HG02981 (cell line): ENCODE data around the gene GAMT.
"Not testable (repeated sequence)": the region's sequence is repeated elsewhere in the genome, so short reads cannot be mapped to it uniquely, and the experiment has no call there.

Source experiments
- ATAC-seq: cut with Tn5 transposase; IDR thresholded peaks from one replicate; pipeline ENCODE4 v1.9.1; 2021; ENCODE audit warnings: mild to moderate bottlenecking, moderate library complexity; ENCODE audit not compliant: unreplicated experiment

Gene GAMT

DNA sequence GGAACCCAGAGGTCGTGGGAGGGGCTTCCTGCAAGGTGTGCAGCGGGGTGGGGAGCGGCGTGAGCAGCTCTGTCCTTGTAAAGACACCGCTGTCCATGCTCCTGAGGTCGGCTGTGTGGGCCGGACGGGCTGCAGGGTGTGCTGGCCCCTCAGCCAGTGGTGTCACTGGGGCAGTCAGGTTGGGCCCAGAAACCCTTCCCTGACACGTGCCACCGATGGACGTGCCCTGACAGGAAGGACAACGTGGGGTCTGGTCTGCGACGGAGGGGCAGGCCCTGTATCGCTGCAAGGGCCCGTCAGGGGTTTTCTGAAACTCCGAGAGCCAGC is 32.7 kb upstream of the GAMT start:
- no peak for ATAC-seq

GRCh38 chr19:1433119-1434039 is 32.0 kb upstream of the GAMT start:
- ATAC-seq: no peak

- no peak for ATAC-seq
These were observed 31.2 kb upstream of the GAMT start for GRCh38 chr19:1432507-1432887.

- no peak for ATAC-seq
These were observed 30.6 kb upstream of the GAMT start for GRCh38 chr19:1431759-1432506.

- ATAC-seq: no peak
These were observed 28.9 kb upstream of the GAMT start for GRCh38 chr19:1430246-1430645.

- ATAC-seq: no peak
These were observed 28.4 kb upstream of the GAMT start for GRCh38 chr19:1429750-1430149.

DNA sequence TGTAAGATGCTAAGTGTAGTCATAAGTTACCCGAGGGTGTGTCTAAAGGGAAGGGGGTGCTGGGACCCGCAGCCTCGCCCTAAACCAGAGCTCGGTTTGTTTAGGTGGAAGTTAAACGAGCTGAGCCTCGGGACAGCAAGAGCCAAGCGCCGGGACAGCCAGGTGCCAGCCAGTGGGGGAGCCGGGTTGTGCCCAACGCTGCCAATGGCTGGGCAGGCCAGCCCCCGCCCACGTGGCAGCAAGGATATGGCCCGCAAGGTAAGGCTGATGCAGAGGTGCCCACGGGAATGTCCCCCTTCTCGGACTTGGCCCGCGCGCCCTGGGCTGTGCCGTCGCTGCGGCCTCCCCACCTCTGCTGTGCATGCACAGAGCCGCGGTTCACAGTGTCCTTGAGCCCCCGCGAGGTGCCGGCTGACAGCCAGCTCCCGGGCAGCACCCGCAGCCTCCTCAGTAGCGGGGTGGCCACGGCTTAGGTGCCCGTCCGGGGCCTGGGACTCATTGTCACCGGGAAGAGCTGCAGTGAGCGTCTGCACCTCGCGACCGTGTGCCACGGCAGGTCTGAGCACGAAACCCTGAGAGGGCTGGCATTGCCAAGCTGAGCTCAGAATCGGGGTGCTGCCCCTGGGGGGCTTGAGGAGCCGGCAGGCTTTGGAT is 27.5 kb upstream of the GAMT start:
- ATAC-seq: no peak

DNA sequence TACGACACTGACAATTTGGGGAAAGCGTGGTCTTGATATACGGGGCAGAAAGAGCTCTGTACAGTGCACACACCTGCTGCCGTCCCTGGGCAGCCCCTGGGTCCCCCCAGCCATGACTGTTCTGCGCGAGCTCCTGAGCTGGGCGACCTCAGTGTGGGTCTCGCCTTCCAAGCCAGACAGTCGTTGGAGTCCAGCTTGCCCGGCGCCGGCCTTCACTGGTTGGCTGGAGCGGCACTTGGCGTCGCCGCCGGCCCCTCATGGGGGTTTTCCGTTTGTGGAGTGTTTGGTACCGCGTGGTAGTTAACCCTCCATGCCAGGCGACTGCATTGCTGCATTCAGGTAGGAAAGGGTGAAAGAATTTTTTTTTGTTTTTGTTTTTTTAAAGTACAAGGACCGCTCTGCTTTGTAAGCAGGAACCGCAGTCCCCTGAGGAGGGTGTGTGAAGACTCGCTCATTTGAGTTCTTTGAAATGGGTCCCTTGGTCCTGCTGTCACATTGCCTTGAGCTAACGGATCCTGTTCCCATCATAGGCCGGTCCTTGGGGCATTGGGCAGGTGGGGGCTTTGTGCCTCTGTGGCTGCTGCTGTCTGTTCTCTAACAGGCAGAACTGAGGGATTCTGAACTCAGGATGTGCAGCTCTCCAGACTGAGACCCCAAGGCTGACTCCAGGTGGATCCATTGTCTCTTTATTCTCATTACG is 26.0 kb upstream of the GAMT start:
- ATAC-seq: no peak

GRCh38 chr19:1426736-1427135 is 25.4 kb upstream of the GAMT start:
- ATAC-seq: no peak

DNA sequence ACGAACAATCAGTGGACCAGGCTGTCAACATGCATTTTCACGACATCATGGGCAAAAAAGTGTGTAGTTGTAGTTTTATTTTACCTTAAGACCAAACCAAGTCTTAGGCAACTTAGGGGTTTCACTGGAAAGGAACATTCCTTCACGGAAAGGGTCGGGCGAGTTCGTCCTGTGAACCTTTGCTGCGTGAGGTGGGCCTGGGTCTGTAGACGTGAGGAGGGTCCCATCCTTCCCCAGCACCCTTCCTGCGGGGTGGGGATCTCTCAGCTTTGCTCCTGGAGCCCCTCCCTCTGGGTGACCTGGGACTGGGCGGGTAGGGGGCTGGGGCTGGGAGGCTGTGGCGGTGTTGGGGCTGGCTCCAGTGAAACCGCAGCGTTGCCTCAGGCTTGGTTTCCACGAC is 24.6 kb upstream of the GAMT start:
- no peak for ATAC-seq

GRCh38 chr19:1425102-1425837 is 23.9 kb upstream of the GAMT start:
- ATAC-seq: no peak

DNA sequence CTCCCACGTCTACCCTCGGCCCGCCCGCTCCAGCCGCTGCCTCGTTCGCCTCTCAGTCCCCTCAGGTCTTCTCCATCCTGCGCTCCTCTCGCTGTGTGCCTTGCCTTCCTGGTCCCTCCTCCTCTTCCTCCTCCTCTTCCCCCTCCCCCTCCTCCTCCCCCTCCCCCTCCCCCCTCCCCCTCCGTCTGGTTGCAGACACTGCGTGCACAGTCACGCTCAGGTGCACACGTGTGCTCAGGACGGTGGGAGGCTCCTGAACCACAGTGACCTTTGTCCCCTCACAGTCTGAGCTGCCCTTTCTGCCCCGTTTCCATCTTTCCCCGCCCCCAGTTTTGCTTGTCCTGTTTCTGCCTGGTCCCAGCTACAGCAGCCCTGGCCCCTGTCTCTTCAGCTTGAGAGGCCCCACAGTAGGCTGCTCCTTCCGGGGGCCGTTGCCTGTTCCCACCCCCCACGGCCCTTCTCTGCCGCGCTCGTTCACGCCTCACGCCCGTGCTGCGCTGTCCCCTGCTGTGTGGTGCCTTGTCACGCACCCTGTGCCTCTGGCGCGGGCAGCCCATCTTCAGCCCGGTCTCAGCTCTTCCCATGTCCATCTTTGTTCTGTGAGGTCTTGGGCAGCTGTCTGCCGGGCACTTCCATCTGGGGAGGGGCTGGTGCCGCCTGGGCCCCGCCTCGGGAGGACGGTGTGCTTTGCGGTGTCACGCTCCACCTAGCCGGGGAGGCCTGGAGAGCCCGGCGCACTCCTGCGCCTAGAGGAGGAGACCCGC is 23.0 kb upstream of the GAMT start:
- no peak for ATAC-seq

DNA sequence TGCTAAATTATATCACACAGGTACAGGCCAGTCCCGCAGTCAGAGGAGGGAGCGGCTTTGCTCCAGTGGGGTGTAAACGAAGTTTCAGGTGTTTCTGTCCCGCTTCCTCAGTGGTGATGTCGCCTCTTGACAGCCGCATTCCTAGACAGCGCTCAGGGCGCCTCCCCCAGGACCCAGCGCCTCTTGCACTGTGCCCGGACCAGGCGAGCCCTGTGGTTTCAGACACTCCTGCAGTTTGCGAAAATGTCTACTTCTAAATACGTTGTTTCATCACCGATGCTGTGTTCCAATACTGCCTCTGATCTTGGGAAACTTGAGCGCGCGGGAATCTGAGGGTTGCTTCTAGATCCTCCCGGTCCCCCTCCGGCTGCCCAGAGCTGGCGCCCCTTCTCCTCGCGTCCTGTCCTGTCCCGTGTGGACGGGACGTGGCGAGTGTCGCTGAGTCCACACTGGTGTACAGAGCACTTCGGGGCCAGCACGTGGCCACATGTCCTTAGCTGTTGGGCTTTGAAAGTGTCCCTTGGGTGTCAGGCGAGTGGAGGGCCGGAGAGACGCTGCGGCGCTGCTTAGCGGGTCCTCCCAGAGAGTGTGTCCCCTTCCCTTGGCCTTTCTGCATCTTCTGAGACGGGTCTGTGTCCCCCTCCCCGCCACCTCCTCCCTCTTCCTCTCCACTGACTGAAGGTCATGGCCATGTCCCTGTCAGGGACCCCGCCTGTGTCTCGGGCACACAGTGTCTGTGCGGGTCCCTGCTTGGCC is 22.3 kb upstream of the GAMT start:
- ATAC-seq: no peak

DNA sequence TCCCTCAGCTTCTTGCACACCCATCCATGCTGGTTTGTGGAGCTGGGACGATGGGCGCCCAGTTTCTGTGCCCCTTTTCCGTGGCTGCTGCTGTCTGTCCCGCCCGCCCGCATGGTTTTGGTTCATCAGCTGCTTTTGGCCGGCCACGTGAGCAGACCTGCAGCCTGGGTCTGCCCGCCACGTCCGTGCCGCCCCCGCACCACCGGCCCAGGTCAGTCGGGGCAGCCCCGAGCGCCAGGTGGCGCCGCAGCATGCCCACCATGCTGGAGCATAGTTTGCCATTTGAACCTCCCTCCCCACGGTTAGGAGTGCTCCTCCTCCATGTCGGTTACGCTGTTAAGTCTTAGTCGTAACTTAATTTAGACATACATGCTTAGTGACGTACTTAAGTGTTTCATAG is 21.6 kb upstream of the GAMT start:
- ATAC-seq: no peak

DNA sequence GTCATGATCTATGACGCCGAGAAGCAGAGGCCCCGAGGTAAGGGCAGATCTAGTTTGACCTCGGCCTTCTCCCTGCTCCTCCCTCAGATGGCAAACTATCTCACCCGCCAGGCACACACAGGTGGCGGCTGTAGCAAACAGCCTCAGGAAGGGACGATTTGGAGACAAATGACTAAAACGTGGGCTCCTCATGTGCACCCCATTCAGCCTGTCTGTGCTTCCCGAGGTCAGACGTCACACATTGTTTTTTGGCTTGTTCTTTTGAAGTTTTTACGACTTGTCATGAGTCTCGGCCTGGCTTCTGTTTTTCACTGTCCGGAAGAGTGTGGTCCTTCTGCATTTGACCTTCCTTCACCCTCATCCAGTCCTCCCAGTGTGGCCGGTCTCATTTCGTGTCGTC is 21.0 kb upstream of the GAMT start:
- no peak for ATAC-seq

DNA sequence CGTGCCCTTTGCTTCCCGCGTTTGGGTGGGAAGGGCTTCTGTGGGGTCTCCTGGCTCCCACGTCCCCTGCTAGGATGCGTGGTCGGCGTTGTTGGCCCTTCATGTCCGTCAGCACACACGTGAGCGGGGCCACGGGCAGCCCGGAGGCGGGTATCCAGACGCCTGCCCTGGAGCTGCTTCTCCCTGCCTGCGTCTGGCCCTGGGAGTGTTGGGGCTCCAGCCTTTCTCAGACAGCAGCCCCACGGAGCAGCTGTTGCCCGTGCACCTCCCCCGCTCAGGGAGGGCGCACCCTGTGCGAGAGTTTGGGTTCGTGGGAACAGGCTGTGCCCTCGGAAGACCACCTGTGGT is 20.6 kb upstream of the GAMT start:
- no peak for ATAC-seq

- ATAC-seq: no peak
These were observed 20.0 kb upstream of the GAMT start for GRCh38 chr19:1421218-1421957.

GRCh38 chr19:1420590-1420989 is 19.2 kb upstream of the GAMT start:
- no peak for ATAC-seq

DNA sequence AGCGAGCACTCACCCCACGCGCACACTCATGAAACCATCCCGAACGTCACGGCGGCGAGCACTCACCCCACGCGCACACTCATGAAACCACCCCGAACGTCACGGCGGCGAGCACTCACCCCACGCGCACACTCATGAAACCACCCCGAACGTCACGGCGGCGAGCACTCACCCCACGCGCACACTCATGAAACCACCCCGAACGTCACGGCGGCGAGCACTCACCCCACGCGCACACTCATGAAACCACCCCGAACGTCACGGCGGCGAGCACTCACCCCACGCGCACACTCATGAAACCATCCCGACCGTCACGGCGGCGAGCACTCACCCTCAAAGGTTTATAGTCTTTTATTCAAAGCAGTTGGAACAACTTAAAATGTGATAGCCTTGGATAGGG is 18.7 kb upstream of the GAMT start:
- not testable (repeated sequence) for ATAC-seq
